IMR-90 (cell line): ENCODE results near the gene CYP19A1. TPM values are rescaled to one million over a fixed set of nuclear protein-coding genes. Genes with fewer than 3 reads are reported as not detected.

Source experiments
- ATAC-seq: fragments of 200-7000 bp; cut with Tn5 transposase; 2 replicates; pipeline ENCODE4 v1.9.1; 2020; ENCODE audit warnings: low read depth, mild to moderate bottlenecking, moderate library complexity
- BruUV-seq: library from RNA; stranded (reverse); fragments of 400-500 nt; replicated peaks from 2 replicates; lab custom pipeline; 2021; lab: Mats Ljungman, UMichigan
- CTCF ChIA-PET: fragments of 300-600 bp; formaldehyde crosslinking; extraction: SDS; loops from one replicate; lab custom pipeline; 2021; ENCODE audit warnings: antibody characterized with exemption; lab: Yijun Ruan, JAX
- POLR2A ChIA-PET: fragments of 300-600 bp; sonication (Branson Sonifier 250); formaldehyde crosslinking; loops from one replicate; lab custom pipeline; 2022; ENCODE audit warnings: antibody characterized with exemption; ENCODE audit not compliant: unreplicated experiment; lab: Charles Lee
- DNase-seq: peaks from one replicate; pipeline ENCODE4 v3.0.0; 2013
- H2AFZ ChIP-seq: replicated peaks from 2 replicates; pipeline ENCODE3; 2013; ENCODE audit warnings: low read length, mild to moderate bottlenecking; ENCODE audit not compliant: poor library complexity
- H2AK5ac ChIP-seq: 2 replicates; pipeline ENCODE4 v1.6.1; 2013; ENCODE audit warnings: low read depth, low read length, inconsistent platforms
- H2AK9ac ChIP-seq: replicated peaks from 2 replicates; pipeline ENCODE3; 2013; ENCODE audit warnings: mild to moderate bottlenecking, low read depth, low read length, moderate library complexity; ENCODE audit not compliant: poor library complexity
- H2BK120ac ChIP-seq: 2 replicates; pipeline ENCODE4 v1.6.1; 2013; ENCODE audit warnings: low read depth, low read length, inconsistent platforms
- H2BK15ac ChIP-seq: 3 replicates; pipeline ENCODE4 v1.6.1; 2013; ENCODE audit warnings: low read depth, low read length, inconsistent platforms
- H2BK20ac ChIP-seq: 2 replicates; pipeline ENCODE4 v1.6.1; 2013; ENCODE audit warnings: low read depth, mild to moderate bottlenecking, inconsistent platforms, low read length, moderate library complexity
- H2BK5ac ChIP-seq: 2 replicates; pipeline ENCODE4 v1.6.1; 2013; ENCODE audit warnings: mild to moderate bottlenecking, low read depth, low read length, inconsistent platforms; ENCODE audit not compliant: poor library complexity, severe bottlenecking
- H3K14ac ChIP-seq: replicated peaks from 2 replicates; pipeline ENCODE4 v1.6.1; 2013; ENCODE audit warnings: low read depth, low read length, inconsistent platforms
- H3K18ac ChIP-seq: 2 replicates; pipeline ENCODE4 v1.6.1; 2013; ENCODE audit warnings: low read depth, low read length, control low read depth
- H3K23ac ChIP-seq: 2 replicates; pipeline ENCODE4 v1.6.1; 2013; ENCODE audit warnings: low read depth, low read length, inconsistent platforms
- H3K27ac ChIP-seq: 2 replicates; pipeline ENCODE4 v1.5.1; 2013; ENCODE audit warnings: mild to moderate bottlenecking, control low read depth, low read length; ENCODE audit not compliant: insufficient read depth
- H3K27me3 ChIP-seq: 2 replicates; pipeline ENCODE4 v1.6.1; 2013; ENCODE audit warnings: low read length; ENCODE audit not compliant: control insufficient read depth, insufficient read depth
- H3K36me3 ChIP-seq: 2 replicates; pipeline ENCODE4 v1.6.1; 2013; ENCODE audit warnings: low read length, mixed read lengths; ENCODE audit not compliant: control insufficient read depth, insufficient read depth
- H3K4ac ChIP-seq: 2 replicates; pipeline ENCODE4 v1.6.1; 2013; ENCODE audit warnings: low read depth, low read length, inconsistent platforms
- H3K4me1 ChIP-seq: 2 replicates; pipeline ENCODE4 v1.6.1; 2013; ENCODE audit warnings: low read length, mixed read lengths; ENCODE audit not compliant: control insufficient read depth, insufficient read depth
- H3K4me2 ChIP-seq: 2 replicates; pipeline ENCODE4 v1.6.1; 2013; ENCODE audit warnings: low read depth, mild to moderate bottlenecking, control low read depth, low read length, moderate library complexity
- H3K4me3 ChIP-seq: 2 replicates; pipeline ENCODE4 v1.5.1; 2013; ENCODE audit warnings: low read depth, mild to moderate bottlenecking, control low read depth, low read length, moderate library complexity; ENCODE audit not compliant: insufficient read depth
- H3K56ac ChIP-seq: 2 replicates; pipeline ENCODE4 v1.6.1; 2013; ENCODE audit warnings: low read length, inconsistent platforms; ENCODE audit not compliant: insufficient read depth; ENCODE audit errors: extremely low read depth
- H3K79me1 ChIP-seq, 2 experiments: 2 replicates each; pipeline ENCODE4 v1.6.1; 2013; ENCODE audit warnings: low read length in 2 of 2, inconsistent platforms in 1 of 2, low read depth in 1 of 2
- H3K9ac ChIP-seq: 2 replicates; pipeline ENCODE4 v1.6.1; 2013; ENCODE audit warnings: low read depth, low read length, control low read depth
- H3K9me1 ChIP-seq: 2 replicates; pipeline ENCODE4 v1.6.1; 2013; ENCODE audit warnings: low read length, inconsistent platforms; ENCODE audit not compliant: insufficient read depth
- H3K9me3 ChIP-seq: 2 replicates; pipeline ENCODE4 v1.6.1; 2013; ENCODE audit warnings: low read length; ENCODE audit not compliant: control insufficient read depth, insufficient read depth
- H4K20me1 ChIP-seq: 2 replicates; pipeline ENCODE4 v1.6.1; 2013; ENCODE audit warnings: low read length, inconsistent platforms; ENCODE audit not compliant: insufficient read depth
- H4K5ac ChIP-seq: 2 replicates; pipeline ENCODE4 v1.6.1; 2013; ENCODE audit warnings: mild to moderate bottlenecking, low read depth, low read length, control low read depth
- H4K8ac ChIP-seq, 2 experiments: 2 replicates each; pipeline ENCODE4 v1.6.1; 2013; ENCODE audit warnings: low read depth in 2 of 2, low read length in 2 of 2, control low read depth in 1 of 2, inconsistent platforms in 1 of 2
- H4K91ac ChIP-seq: 2 replicates; pipeline ENCODE4 v1.6.1; 2013; ENCODE audit warnings: low read depth, low read length, inconsistent platforms; ENCODE audit not compliant: insufficient read depth
- BHLHE40 ChIP-seq: fragments of 150-350 bp; IDR thresholded peaks from 2 replicates; pipeline ENCODE4 v1.6.1; 2016; ENCODE audit warnings: mild to moderate bottlenecking, low read depth, low read length
- CEBPB ChIP-seq: IDR thresholded peaks from 2 replicates; pipeline ENCODE4 v1.6.1; 2012; ENCODE audit warnings: low read depth, low read length, improper control_type of control experiment
- CHD1 ChIP-seq: IDR thresholded peaks from 2 replicates; pipeline ENCODE4 v1.6.1; 2012; ENCODE audit warnings: low read depth, low read length, improper control_type of control experiment
- CTCF ChIP-seq: conservative IDR thresholded peaks from 2 replicates; pipeline ENCODE4 v1.5.1; 2012; ENCODE audit warnings: mild to moderate bottlenecking, low read depth, low read length, improper control_type of control experiment
- ELK1 ChIP-seq: fragments of 150-350 bp; IDR thresholded peaks from 2 replicates; pipeline ENCODE4 v1.6.1; 2016; ENCODE audit warnings: low read depth, mild to moderate bottlenecking, low read length, moderate library complexity, borderline replicate concordance
- FOS ChIP-seq: fragments of 150-350 bp; IDR thresholded peaks from 2 replicates; pipeline ENCODE4 v1.6.1; 2016; ENCODE audit warnings: low read depth, low read length
- MAFK ChIP-seq: IDR thresholded peaks from 2 replicates; pipeline ENCODE4 v1.6.1; 2012; ENCODE audit warnings: low read depth, low read length, improper control_type of control experiment
- MAZ ChIP-seq: IDR thresholded peaks from 2 replicates; pipeline ENCODE4 v1.6.1; 2012; ENCODE audit warnings: low read depth, mild to moderate bottlenecking, low read length, improper control_type of control experiment, moderate library complexity, borderline replicate concordance
- MXI1 ChIP-seq: IDR thresholded peaks from 2 replicates; pipeline ENCODE4 v1.6.1; 2012; ENCODE audit warnings: low read depth, mild to moderate bottlenecking, low read length, moderate library complexity, borderline replicate concordance
- NFE2L2 ChIP-seq: fragments of 150-350 bp; IDR thresholded peaks from 2 replicates; pipeline ENCODE4 v1.6.1; 2016; ENCODE audit warnings: low read depth, mild to moderate bottlenecking, low read length
- POLR2A ChIP-seq: IDR thresholded peaks from 2 replicates; pipeline ENCODE4 v1.6.1; 2012; ENCODE audit warnings: mild to moderate bottlenecking, low read depth, low read length
- RAD21 ChIP-seq: IDR thresholded peaks from 2 replicates; pipeline ENCODE4 v1.6.1; 2012; ENCODE audit warnings: low read length, improper control_type of control experiment
- RCOR1 ChIP-seq: IDR thresholded peaks from 2 replicates; pipeline ENCODE4 v1.6.1; 2012; ENCODE audit warnings: mild to moderate bottlenecking, low read length, improper control_type of control experiment; ENCODE audit not compliant: insufficient replicate concordance
- RFX5 ChIP-seq: IDR thresholded peaks from 2 replicates; pipeline ENCODE4 v1.8.0; 2012; ENCODE audit warnings: low read depth, mild to moderate bottlenecking, low read length, moderate library complexity
- SMC3 ChIP-seq: fragments of 150-350 bp; IDR thresholded peaks from 2 replicates; pipeline ENCODE4 v1.6.1; 2016; ENCODE audit warnings: low read depth, mild to moderate bottlenecking, antibody characterized with exemption, low read length, moderate library complexity
- WGBS, 2 experiments: methylation state at CpG; one replicate each; pipeline versions ENCODE4 v1.1.5 to v1.1.7; 2013; ENCODE audit warnings: missing lambda C conversion rate in 2 of 2; ENCODE audit not compliant: insufficient read length in 1 of 2; ENCODE audit errors: extremely low coverage in 2 of 2; 5-methylcytosine and 5-hydroxymethylcytosine counted together
- dilution Hi-C: fragments of 300-500 bp; cut with HindIII; formaldehyde crosslinking; loops from one replicate; pipeline ENCODE4 v1.14.3; 2018; ENCODE audit warnings: low sequenced_read_pairs; ENCODE audit not compliant: unreplicated experiment
- in situ Hi-C: fragments of 300-500 bp; cut with MboI; formaldehyde crosslinking; loops from 3 replicates; pipeline ENCODE4 v1.14.3; 2019; ENCODE audit warnings: low sequenced_read_pairs, inconsistent platforms, mixed read lengths
- intact Hi-C: fragments of 100-400 bp; cut with micrococcal nuclease; formaldehyde crosslinking; loops from 2 replicates; pipeline ENCODE4 v1.10.0; 2022
- polyA plus RNA-seq, 3 experiments: library from polyadenylated mRNA; depleted of rRNA; stranded (reverse); fragments of >200 nt; gene quantifications; 2 replicates each; pipeline ENCODE4 v1.2.3, GENCODE V29; 2012; ENCODE audit warnings: low replicate concordance in 1 of 3
- total RNA-seq: library from RNA; depleted of rRNA; stranded (reverse); fragments of >200 nt; gene quantifications from 2 replicates; pipeline ENCODE4 v1.2.3, GENCODE V29; 2012
- TF ChIP-seq, protein P1 (sequence below): fragments of 150-350 bp; IDR thresholded peaks from 2 replicates; pipeline ENCODE4 v1.6.1; 2017; ENCODE audit warnings: mild to moderate bottlenecking, antibody characterized with exemption, low read length, low read depth

CYP19A1 gene
- total and polyA plus RNA-seq, 2 of the 4 experiments (the other 2 are of a cell fraction) = not detected

DNA sequence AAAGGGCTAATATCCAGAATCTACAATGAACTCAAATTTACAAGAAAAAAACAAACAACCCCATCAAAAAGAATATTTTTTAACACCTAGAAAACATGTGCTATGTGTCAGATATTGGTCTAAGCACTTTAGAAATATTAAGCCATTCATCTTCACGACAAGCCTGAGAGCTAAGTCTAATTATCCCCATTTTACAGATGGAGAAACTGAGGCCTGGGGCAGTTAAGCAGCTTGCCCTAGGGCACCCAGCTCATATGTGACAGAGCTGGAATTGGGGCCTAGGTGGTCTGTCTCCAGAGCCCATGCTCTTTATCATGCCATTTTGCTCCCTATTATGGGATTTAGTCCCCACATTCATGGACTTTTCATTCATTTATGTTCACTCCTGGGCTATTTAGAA lies 92.8 kb downstream of the CYP19A1 start:
- Histone ChIP-seq H2AFZ (no peak overlapping the region), H3K18ac (no peak overlapping the region), H3K9me1 (no peaks in the 10 kb centered on the region), H3K4me2 (no peak overlapping the region), H4K20me1 (no peaks in the 10 kb centered on the region), H2BK20ac (no peak overlapping the region), H2BK5ac (no peak overlapping the region), H4K8ac (no peak overlapping the region), H3K4me1 (no peaks in the 10 kb centered on the region), H3K23ac (no peak overlapping the region), H2AK9ac (no peak overlapping the region), H3K14ac (no peak overlapping the region), H3K56ac (no peak overlapping the region), H2AK5ac (no peak overlapping the region), H3K4ac (no peak overlapping the region), H3K36me3 (no peaks in the 10 kb centered on the region), H2BK120ac (no peak overlapping the region), H4K5ac (no peak overlapping the region), H3K79me1 (no peaks in the 10 kb centered on the region), H3K9me3 (no peaks in the 10 kb centered on the region), H2BK15ac (no peak overlapping the region), H3K9ac (no peak overlapping the region), H3K4me3 (no peak overlapping the region), H3K27ac (no peak overlapping the region), H4K91ac (no peak overlapping the region), H3K27me3 (peaks cover 31% of the 10 kb centered on the region)
- BruUV-seq = no TSS peak
- dilution Hi-C loops = no loop called here
- ATAC-seq (no peak), DNase-seq (no peak)
- intact Hi-C loops = no loop called here
- TF ChIP-seq POLR2A (no peak), FOS (no peak), CTCF (no peak), MAFK (no peak), BHLHE40 (no peak), ELK1 (no peak), SMC3 (no peak), RAD21 (no peak), CEBPB (no peak), NFE2L2 (no peak), RCOR1 (no peak), MAZ (no peak), CHD1 (no peak), MXI1 (no peak), RFX5 (no peak)
- TF ChIP-seq, protein P1, sequence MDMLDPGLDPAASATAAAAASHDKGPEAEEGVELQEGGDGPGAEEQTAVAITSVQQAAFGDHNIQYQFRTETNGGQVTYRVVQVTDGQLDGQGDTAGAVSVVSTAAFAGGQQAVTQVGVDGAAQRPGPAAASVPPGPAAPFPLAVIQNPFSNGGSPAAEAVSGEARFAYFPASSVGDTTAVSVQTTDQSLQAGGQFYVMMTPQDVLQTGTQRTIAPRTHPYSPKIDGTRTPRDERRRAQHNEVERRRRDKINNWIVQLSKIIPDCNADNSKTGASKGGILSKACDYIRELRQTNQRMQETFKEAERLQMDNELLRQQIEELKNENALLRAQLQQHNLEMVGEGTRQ = no peak
- CTCF ChIA-PET = no interaction called here
- POLR2A ChIA-PET = no interaction called here
- in situ Hi-C loops = no loop called here
- WGBS, 2 experiments = no CpG with 5 or more reads among the region's 1 CpG
